RWPE1 (cell line): ENCODE data around the gene C5orf34.
"Not testable (repeated sequence)": the region's sequence is repeated elsewhere in the genome, so short reads cannot be mapped to it uniquely, and the experiment has no call there.

Experiments
- CTCF ChIA-PET: fragments of 350-600 bp; sonication (Branson Sonifier 250); formaldehyde crosslinking; extraction: SDS; loops from one replicate; lab custom pipeline; 2021; lab: Yijun Ruan, JAX
- POLR2A ChIA-PET: fragments of 400-600 bp; formaldehyde crosslinking; extraction: SDS; loops from one replicate; lab custom pipeline; 2020; ENCODE audit warnings: antibody characterized with exemption; ENCODE audit not compliant: low non-redundant PET; lab: Yijun Ruan, JAX
- DNase-seq: peaks from one replicate; pipeline ENCODE4 v3.0.0; 2012; ENCODE audit warnings: low spot score
- H3K27ac ChIP-seq: fragments of 450-650 bp; 2 replicates; pipeline ENCODE4 v1.5.1; 2017
- CTCF ChIP-seq: fragments of 450-650 bp; conservative IDR thresholded peaks from 2 replicates; pipeline ENCODE4 v1.5.1; 2017; ENCODE audit warnings: low read depth, mild to moderate bottlenecking

C5orf34 gene

GRCh38 chr5:43456556-43456955, 58.4 kb downstream of the C5orf34 start:
- no peak for TF ChIP-seq CTCF
- no peak for DNase-seq
- ChIA-PET POLR2A (no interaction called here), CTCF (no interaction called here)
- no peak overlapping the region for H3K27ac ChIP-seq

GRCh38 chr5:43441575-43441974, 73.4 kb downstream of the C5orf34 start:
- POLR2A ChIA-PET, DNase-seq, CTCF ChIA-PET, H3K27ac ChIP-seq: not testable (repeated sequence)

- TF ChIP-seq CTCF: no peak
- POLR2A ChIA-PET: interaction anchor here (0.6 kb wide), 2 partner anchors 17 to 36 kb away, joined by 3 read pairs; no protein-coding TSS in a partner anchor
Observed at GRCh38 chr5:43437062-43437660, 77.8 kb downstream of the C5orf34 start.

More at GRCh38 chr5:43437062-43437660, 77.8 kb downstream of the C5orf34 start:
- no peak for DNase-seq
- no peak overlapping the region for H3K27ac ChIP-seq
- CTCF ChIA-PET: interaction anchor here (0.7 kb wide), 1 partner anchor 11 kb away, joined by 7 read pairs; no protein-coding TSS in a partner anchor
